SH-SY5Y (cell line): ENCODE results near the gene PDE4D.

ENCODE experiments used
- GATA2 ChIP-seq: IDR thresholded peaks from 2 replicates; pipeline ENCODE4 v1.6.1; 2011; ENCODE audit warnings: mild to moderate bottlenecking, low read depth, low read length
- GATA3 ChIP-seq: IDR thresholded peaks from 2 replicates; pipeline ENCODE4 v1.6.1; 2011; ENCODE audit warnings: low read depth, mild to moderate bottlenecking, low read length, moderate library complexity

DNA sequence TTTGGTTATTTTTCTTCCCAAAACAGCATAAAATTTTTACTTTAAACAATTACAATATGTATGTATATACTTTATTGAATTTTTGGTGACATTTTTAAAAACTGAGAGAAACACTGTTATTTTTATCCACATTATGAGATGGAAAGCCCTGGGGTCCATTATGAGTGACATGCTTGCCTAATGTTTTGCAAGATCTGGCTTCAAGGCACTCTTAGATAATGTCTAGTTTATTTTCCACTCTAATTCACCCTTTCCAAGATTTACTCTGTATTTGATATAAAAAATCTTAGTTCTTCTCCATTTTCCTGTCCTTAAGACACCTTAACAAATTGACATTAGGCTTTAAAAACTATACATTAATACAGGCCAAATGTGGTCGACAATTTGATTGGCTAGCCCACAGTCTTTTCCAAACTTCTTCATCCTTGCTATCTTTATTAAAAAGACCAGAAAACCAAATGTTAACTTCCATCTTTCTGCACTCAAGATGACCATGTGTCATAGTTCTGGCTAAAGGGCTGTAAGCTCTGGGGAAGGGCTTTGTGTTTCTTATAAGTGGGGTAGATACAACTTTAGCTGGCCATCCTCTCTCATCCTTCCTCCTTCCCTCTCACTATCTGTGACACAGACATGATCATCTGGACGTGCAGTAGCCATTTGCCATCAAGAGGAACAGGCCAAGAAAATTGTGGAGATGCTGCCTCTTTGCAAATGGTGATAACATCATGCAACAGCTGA, 561.1 kb downstream of the PDE4D start:
- TF ChIP-seq GATA3, result no peak
- TF ChIP-seq GATA2, result no peak
